Activated B cell treated with CpG ODN at 0.5 μM for 24 hours (primary cell): ENCODE measurements around the gene LRRK1. TPM values are rescaled to one million over a fixed set of nuclear protein-coding genes. Genes with fewer than 3 reads are reported as not detected.

ENCODE experiments used
- ATAC-seq: fragments of 200-7000 bp; cut with Tn5 transposase; one replicate; pipeline ENCODE4 v1.10.0; 2021; ENCODE audit warnings: low read depth, mild to moderate bottlenecking, moderate library complexity
- CTCF ChIA-PET: fragments of 350-600 bp; sonication (Branson Sonifier 250); formaldehyde crosslinking; loops from one replicate; lab custom pipeline; 2021; ENCODE audit warnings: antibody characterized with exemption; lab: Charles Lee
- POLR2A ChIA-PET: fragments of 350-600 bp; sonication (Branson Sonifier 250); formaldehyde crosslinking; loops from one replicate; lab custom pipeline; 2021; ENCODE audit warnings: antibody characterized with exemption; lab: Charles Lee
- DNase-seq: peaks from one replicate; pipeline ENCODE4 v3.0.0; 2022
- H3K27ac Mint-ChIP-seq: one replicate; pipeline ENCODE4 v1.8.0; 2020; ENCODE audit warnings: mixed read lengths
- H3K27me3 Mint-ChIP-seq: one replicate; pipeline ENCODE4 v1.8.0; 2021; ENCODE audit warnings: mixed read lengths
- H3K36me3 Mint-ChIP-seq: one replicate; pipeline ENCODE4 v1.8.0; 2021; ENCODE audit warnings: low read depth, mixed read lengths
- H3K4me1 Mint-ChIP-seq: one replicate; pipeline ENCODE4 v1.8.0; 2021; ENCODE audit warnings: mixed read lengths
- H3K4me3 Mint-ChIP-seq: one replicate; pipeline ENCODE4 v1.8.0; 2020; ENCODE audit warnings: mild to moderate bottlenecking, mixed read lengths
- H3K9me3 Mint-ChIP-seq: one replicate; pipeline ENCODE4 v1.8.0; 2020; ENCODE audit warnings: mixed read lengths
- CTCF ChIP-seq: fragments of 200-600 bp; IDR thresholded peaks from one replicate; pipeline ENCODE4 v1.8.0; 2022; ENCODE audit warnings: antibody characterized with exemption, mild to moderate bottlenecking
- intact Hi-C: fragments of 100-400 bp; cut with micrococcal nuclease; formaldehyde crosslinking; loops from one replicate; pipeline ENCODE4 v1.15.1; 2024
- total RNA-seq: library from RNA; stranded (reverse); gene quantifications from 2 replicates; pipeline ENCODE4 v1.2.3, GENCODE V29; 2022

The LRRK1 gene
- total RNA-seq, 1 donor from 2014 or later = 43.5 TPM

- TF ChIP-seq CTCF = no peak
- Mint-ChIP-seq H3K4me1 (peaks cover 75% of the 10 kb centered on the region), H3K4me3 (no peak overlapping the region), H3K27me3 (no peaks in the 10 kb centered on the region), H3K9me3 (no peaks in the 10 kb centered on the region), H3K27ac (no peak overlapping the region), H3K36me3 (peaks cover 39% of the 10 kb centered on the region)
- ChIA-PET POLR2A (interaction anchor here (0.8 to 1.7 kb wide), 6 partner anchors 7 to 813 kb away, joined by 3 to 12 read pairs (median 7); partner anchors contain the start of gene LRRK1), CTCF (interaction anchor here (4.0 to 6.0 kb wide), 2 partner anchors 8 to 81 kb away, joined by 31 to 47 read pairs; partner anchors contain the start of gene LRRK1)
- intact Hi-C loops = loop anchor here (10.0 kb wide), 2 partner anchors 209 to 1421 kb away; no protein-coding TSS in a partner anchor
- no peak for ATAC-seq
- no peak for DNase-seq
Observed at GRCh38 chr15:100926258-100926657, 7.1 kb downstream of the LRRK1 start.

GRCh38 chr15:100926971-100927756, 8.0 kb downstream of the LRRK1 start:
- Mint-ChIP-seq H3K9me3 (no peaks in the 10 kb centered on the region), H3K36me3 (peaks cover 39% of the 10 kb centered on the region), H3K27me3 (no peaks in the 10 kb centered on the region), H3K27ac (peak overlapping the region; percentile 61), H3K4me1 (peaks cover 75% of the 10 kb centered on the region), H3K4me3 (peak overlapping the region; percentile 49)
- CTCF ChIA-PET = interaction anchor here (0.5 to 6.0 kb wide), 5 partner anchors 9 to 819 kb away, joined by 3 to 47 read pairs (median 3); partner anchors contain the start of gene LRRK1
- no peak for TF ChIP-seq CTCF
- POLR2A ChIA-PET = interaction anchor here (0.7 to 1.7 kb wide), 7 partner anchors 8 to 813 kb away, joined by 3 to 12 read pairs (median 6); partner anchors contain the start of gene LRRK1
- intact Hi-C loops = loop anchor here (1.0 to 10.0 kb wide), 3 partner anchors 14 to 1422 kb away; no protein-coding TSS in a partner anchor
- DNase-seq = peak; percentile 44
- peak; percentile 83 for ATAC-seq

- Mint-ChIP-seq H3K27ac (no peak overlapping the region), H3K9me3 (no peaks in the 10 kb centered on the region), H3K36me3 (peaks cover 41% of the 10 kb centered on the region), H3K27me3 (no peaks in the 10 kb centered on the region), H3K4me1 (peaks cover 73% of the 10 kb centered on the region), H3K4me3 (no peak overlapping the region)
- POLR2A ChIA-PET = interaction anchor here (0.7 kb wide), 1 partner anchor 361 kb away, joined by 8 read pairs; no protein-coding TSS in a partner anchor
- no peak for DNase-seq
- intact Hi-C loops = loop anchor here (10.0 kb wide), 2 partner anchors 206 to 1424 kb away; no protein-coding TSS in a partner anchor
- ATAC-seq = no peak
- CTCF ChIA-PET = interaction anchor here (4.0 to 6.0 kb wide), 2 partner anchors 11 to 78 kb away, joined by 31 to 47 read pairs; partner anchors contain the start of gene LRRK1
- no peak for TF ChIP-seq CTCF
Observed at GRCh38 chr15:100928632-100929280, 9.6 kb downstream of the LRRK1 start.

GRCh38 chr15:100929641-100930042, 10.5 kb downstream of the LRRK1 start:
- ChIA-PET POLR2A (interaction anchor here (0.7 kb wide), 1 partner anchor 9 kb away, joined by 3 read pairs; no protein-coding TSS in a partner anchor), CTCF (interaction anchor here (4.0 to 6.0 kb wide), 2 partner anchors 12 to 77 kb away, joined by 31 to 47 read pairs; partner anchors contain the start of gene LRRK1)
- no peak for TF ChIP-seq CTCF

More at GRCh38 chr15:100929641-100930042, 10.5 kb downstream of the LRRK1 start:
- Mint-ChIP-seq H3K27ac (no peak overlapping the region), H3K4me3 (no peak overlapping the region), H3K27me3 (no peaks in the 10 kb centered on the region), H3K36me3 (peaks cover 33% of the 10 kb centered on the region), H3K9me3 (no peaks in the 10 kb centered on the region), H3K4me1 (peaks cover 74% of the 10 kb centered on the region)
- DNase-seq (no peak), ATAC-seq (no peak)
- intact Hi-C loops = loop anchor here (10.0 kb wide), 2 partner anchors 205 to 1425 kb away; no protein-coding TSS in a partner anchor
